ENCODE measurements around the gene ARHGAP44. TPM values are rescaled to one million over a fixed set of nuclear protein-coding genes. Genes with fewer than 3 reads are reported as not detected.

ARHGAP44 gene
- total and polyA plus RNA-seq, 2 donors (not counting 3 experiments of a cell fraction or from before 2014, with no cell fraction given) = 0.11 to 0.42 TPM

GRCh38 chr17:12952012-12952411, 162.7 kb downstream of the ARHGAP44 start:
- no peaks in the 10 kb centered on the region for H3K27me3 ChIP-seq (ENCODE audit: control insufficient read depth in 2 of 2, insufficient read depth in 2 of 2, low read length in 2 of 2)
- dilution Hi-C loops (cut with MboI; ENCODE audit: extremely low pct_ligation_motif_present, low sequenced_read_pairs) = loop anchor here (25.0 kb wide), 1 partner anchor 90 kb away; no protein-coding TSS in a partner anchor
- no peaks in the 10 kb centered on the region for H3K4me1 ChIP-seq (ENCODE audit: control insufficient read depth, extremely low read depth, insufficient read depth, low read length)
- FAIRE-seq = no peak
- intact Hi-C loops (cut with micrococcal nuclease) = no loop called here
- POLR2A ChIA-PET = no interaction called here
- H2AFZ ChIP-seq (ENCODE audit: low read depth, low read length) = no peak overlapping the region
- no peak overlapping the region for H3K4me2 ChIP-seq (ENCODE audit: insufficient read depth, low read length)
- H3K27ac ChIP-seq (ENCODE audit: insufficient read depth, low read depth, low read length) = no peak overlapping the region
- no peak for TF ChIP-seq GATA2 (IDR thresholded peaks at IDR 0.05; ENCODE audit: insufficient read depth, insufficient read length, low read depth, low read length)
- no peak for TF ChIP-seq MYC (IDR thresholded peaks at IDR 0.05; ENCODE audit: low read depth, low read length)
- no peak for TF ChIP-seq POLR2A (IDR thresholded peaks at IDR 0.05; ENCODE audit: low read depth, low read length)
- no peak for TF ChIP-seq FOS (IDR thresholded peaks at IDR 0.05; ENCODE audit: borderline replicate concordance, insufficient read depth, low read length)
- no peak for TF ChIP-seq JUN (IDR thresholded peaks at IDR 0.05; ENCODE audit: borderline replicate concordance, insufficient read depth, insufficient read length, low read depth)
- TF ChIP-seq POLR2AphosphoS5 (IDR thresholded peaks at IDR 0.05; ENCODE audit: insufficient read depth, low read depth, low read length) = no peak
- no peak for TF ChIP-seq MAX (IDR thresholded peaks at IDR 0.05; ENCODE audit: insufficient read depth, insufficient read length)
- TF ChIP-seq EZH2 (IDR thresholded peaks at IDR 0.05; ENCODE audit: borderline replicate concordance, low read depth, low read length, severe bottlenecking) = no peak
- TF ChIP-seq CTCF (IDR thresholded peaks at IDR 0.05; ENCODE audit: extremely low read depth in 1 of 2, insufficient read depth in 1 of 2, low read depth in 1 of 2, low read length in 2 of 2) = no peak
- H4K20me1 ChIP-seq (replicated peaks; ENCODE audit: control insufficient read depth, extremely low read depth, insufficient read depth, low read length) = no peaks in the 10 kb centered on the region
- no peaks in the 10 kb centered on the region for H3K9me3 ChIP-seq (replicated peaks; ENCODE audit: control insufficient read depth, insufficient read depth, low read length)
- H3K9ac ChIP-seq (replicated peaks; ENCODE audit: extremely low read depth, insufficient read depth, low read length) = no peak overlapping the region
- CTCF ChIA-PET = no interaction called here
- H3K36me3 ChIP-seq (ENCODE audit: control insufficient read depth in 2 of 2, extremely low read depth in 1 of 2, insufficient read depth in 2 of 2, low read length in 2 of 2) = no peaks in the 10 kb centered on the region
- no peak for DNase-seq (ENCODE audit: low read depth, low spot score)
- H3K9me1 ChIP-seq (replicated peaks; ENCODE audit: control insufficient read depth, extremely low read depth, insufficient read depth, low read length) = no peaks in the 10 kb centered on the region
- no TSS peak for BruUV-seq (replicated peaks)
- H3K4me3 ChIP-seq (replicated peaks in 1 of 3; ENCODE audit: insufficient read depth in 1 of 3, low read depth in 1 of 3, low read length in 3 of 3) = no peak overlapping the region
- no peaks in the 10 kb centered on the region for H3K79me2 ChIP-seq (ENCODE audit: control insufficient read depth, insufficient read depth, low read length)

All from endothelial cell of umbilical vein (primary cell).